ENCODE data around the gene RGS17. TPM values are rescaled to one million over a fixed set of nuclear protein-coding genes. Genes with fewer than 3 reads are reported as not detected.

The RGS17 gene
- total RNA-seq, 2 donors from 2014 or later = 0.28 TPM; not detected in 1

- Histone ChIP-seq H3K27ac (peak overlapping the region in 1 of 2 donors; percentile 61), H3K4me1 (peaks cover 0 to 8% of the 10 kb centered on the region in 2 donors), H3K4me3 (no peak overlapping the region), H3K27me3 (no peaks in the 10 kb centered on the region), H3K36me3 (no peaks in the 10 kb centered on the region), H3K9me3 (no peaks in the 10 kb centered on the region)
- no peak for TF ChIP-seq CTCF (IDR thresholded peaks at IDR 0.05)
- no peak for DNase-seq (ENCODE audit: low spot score)
Observed at GRCh38 chr6:153104220-153104619, 26.9 kb downstream of the RGS17 start.

DNA sequence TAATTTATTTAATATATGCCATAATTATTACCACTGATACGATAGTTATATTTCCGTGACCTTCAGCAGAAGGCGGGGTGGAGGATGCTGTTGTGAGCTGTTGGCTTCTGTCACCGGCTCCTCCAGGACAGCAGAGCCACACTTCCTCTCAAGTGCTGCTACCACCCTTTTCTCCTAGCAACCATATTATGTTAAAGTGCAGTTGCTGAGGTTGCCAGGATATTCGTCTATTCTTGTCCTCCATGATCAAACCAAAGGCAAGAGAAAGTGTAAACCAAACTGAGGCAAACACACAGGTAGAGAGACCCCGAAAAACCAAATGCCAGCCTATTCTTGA is 27.8 kb downstream of the RGS17 start:
- no peak for TF ChIP-seq CTCF (IDR thresholded peaks at IDR 0.05)
- no peaks in the 10 kb centered on the region for H3K27me3 ChIP-seq
- H3K36me3 ChIP-seq = no peaks in the 10 kb centered on the region
- peaks cover 0 to 8% of the 10 kb centered on the region in 2 donors for H3K4me1 ChIP-seq
- peak overlapping the region in 1 of 2 donors; percentile 61 for H3K27ac ChIP-seq
- H3K9me3 ChIP-seq = no peaks in the 10 kb centered on the region
- no peak overlapping the region for H3K4me3 ChIP-seq
- DNase-seq (ENCODE audit: low spot score) = no peak

- TF ChIP-seq CTCF (IDR thresholded peaks at IDR 0.05) = no peak
- no peak for DNase-seq (ENCODE audit: low spot score)
- peak overlapping the region in 1 of 2 donors; percentile 61 for H3K27ac ChIP-seq
- H3K36me3 ChIP-seq = no peaks in the 10 kb centered on the region
- peaks cover 0 to 8% of the 10 kb centered on the region in 2 donors for H3K4me1 ChIP-seq
- no peaks in the 10 kb centered on the region for H3K27me3 ChIP-seq
- no peak overlapping the region for H3K4me3 ChIP-seq
- no peaks in the 10 kb centered on the region for H3K9me3 ChIP-seq
Observed at GRCh38 chr6:153102605-153103318, 28.3 kb downstream of the RGS17 start.

GRCh38 chr6:153101461-153101860 is 29.6 kb downstream of the RGS17 start:
- no peak for DNase-seq (ENCODE audit: low spot score)
- Histone ChIP-seq H3K27ac (no peak overlapping the region), H3K27me3 (no peaks in the 10 kb centered on the region), H3K4me1 (peaks cover 0 to 8% of the 10 kb centered on the region in 2 donors), H3K4me3 (no peak overlapping the region), H3K9me3 (no peaks in the 10 kb centered on the region), H3K36me3 (no peaks in the 10 kb centered on the region)
- TF ChIP-seq CTCF (IDR thresholded peaks at IDR 0.05) = no peak

DNA sequence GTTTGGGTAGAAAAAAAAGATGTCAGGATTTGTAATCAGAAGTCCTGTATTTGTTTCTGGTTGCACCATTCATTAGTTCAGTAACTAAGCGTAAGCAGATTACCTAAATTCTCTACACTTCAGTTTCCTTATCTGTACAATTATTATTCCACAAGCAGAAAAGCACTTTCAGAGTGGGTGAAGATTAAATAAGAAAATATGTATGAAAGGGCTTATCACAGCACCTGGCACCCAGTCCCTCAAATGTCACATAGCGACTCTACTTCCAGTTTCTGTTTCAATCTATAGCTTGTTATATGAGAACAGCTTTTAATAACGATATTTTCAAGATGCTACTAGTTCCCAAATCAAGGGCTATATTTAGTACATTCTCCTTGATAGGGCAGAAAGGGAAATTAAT is 31.4 kb downstream of the RGS17 start:
- Histone ChIP-seq H3K27me3 (no peaks in the 10 kb centered on the region), H3K4me1 (peaks cover 0 to 8% of the 10 kb centered on the region in 2 donors), H3K36me3 (no peaks in the 10 kb centered on the region), H3K27ac (no peak overlapping the region), H3K4me3 (no peak overlapping the region), H3K9me3 (no peaks in the 10 kb centered on the region)
- TF ChIP-seq CTCF (IDR thresholded peaks at IDR 0.05) = no peak
- DNase-seq (ENCODE audit: low spot score) = no peak

DNA sequence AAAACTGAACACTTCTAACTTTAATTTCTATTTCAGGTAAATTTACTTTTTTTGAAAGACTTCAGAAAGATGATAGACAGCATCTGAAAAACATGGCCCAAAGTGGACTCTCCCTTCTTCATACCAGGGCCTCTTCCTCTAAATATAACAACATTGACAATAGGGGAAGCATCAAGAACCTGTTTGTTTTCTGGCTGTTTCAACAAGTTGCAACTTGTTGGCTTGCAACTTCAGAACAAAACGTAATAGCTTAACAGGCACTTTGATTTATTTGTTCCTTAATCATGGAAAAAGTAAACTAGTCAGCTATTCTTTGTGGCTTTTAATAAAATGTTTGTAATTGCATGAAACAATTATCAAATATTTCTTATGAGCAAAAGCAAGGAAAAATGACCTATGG is 34.3 kb downstream of the RGS17 start:
- no peak for DNase-seq (ENCODE audit: low spot score)
- Histone ChIP-seq H3K27ac (no peak overlapping the region), H3K36me3 (no peaks in the 10 kb centered on the region), H3K9me3 (no peaks in the 10 kb centered on the region), H3K4me3 (no peak overlapping the region), H3K27me3 (no peaks in the 10 kb centered on the region), H3K4me1 (no peaks in the 10 kb centered on the region)
- TF ChIP-seq CTCF (IDR thresholded peaks at IDR 0.05) = no peak
